Fibroblast of lung (primary cell): ENCODE measurements around the gene SLC39A5.

Source experiments
- EZH2 ChIP-seq: IDR thresholded peaks from 2 replicates; pipeline ENCODE4 v1.5.1; 2012; ENCODE audit warnings: low read length, control low read depth, mild to moderate bottlenecking; ENCODE audit errors: missing control alignments
- TF ChIP-seq, protein P1 (sequence below), 2 donors: IDR thresholded peaks in 1 of 2; conservative IDR thresholded peaks in 1 of 2; 1 replicate in 1 of 2; 2 replicates in 1 of 2; pipeline ENCODE4 v1.5.1; 2011 to 2012; ENCODE audit warnings: low read length in 2 of 2, control low read depth in 1 of 2, inconsistent platforms in 1 of 2, low read depth in 1 of 2, mild to moderate bottlenecking in 1 of 2

DNA sequence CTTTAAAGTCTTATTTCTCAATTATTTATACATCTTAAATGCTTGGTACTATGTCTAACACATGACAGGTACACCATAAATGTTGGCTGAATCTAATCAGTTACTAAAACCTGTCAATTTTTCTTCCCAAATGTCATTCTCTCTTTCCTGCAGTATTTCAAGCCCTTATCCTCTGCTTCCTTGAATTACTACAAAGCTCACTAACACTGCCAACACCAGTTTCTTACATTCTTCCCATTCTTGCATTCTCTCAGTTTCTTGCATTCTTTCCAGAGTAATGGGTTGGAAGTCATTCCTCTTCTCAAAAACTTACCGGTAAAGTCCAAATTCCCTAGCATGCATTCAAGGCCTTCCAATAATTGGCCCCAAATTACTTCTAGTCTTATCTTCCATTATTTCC is 31.0 kb upstream of the SLC39A5 start:
- TF ChIP-seq EZH2, result no peak
- TF ChIP-seq, protein P1, sequence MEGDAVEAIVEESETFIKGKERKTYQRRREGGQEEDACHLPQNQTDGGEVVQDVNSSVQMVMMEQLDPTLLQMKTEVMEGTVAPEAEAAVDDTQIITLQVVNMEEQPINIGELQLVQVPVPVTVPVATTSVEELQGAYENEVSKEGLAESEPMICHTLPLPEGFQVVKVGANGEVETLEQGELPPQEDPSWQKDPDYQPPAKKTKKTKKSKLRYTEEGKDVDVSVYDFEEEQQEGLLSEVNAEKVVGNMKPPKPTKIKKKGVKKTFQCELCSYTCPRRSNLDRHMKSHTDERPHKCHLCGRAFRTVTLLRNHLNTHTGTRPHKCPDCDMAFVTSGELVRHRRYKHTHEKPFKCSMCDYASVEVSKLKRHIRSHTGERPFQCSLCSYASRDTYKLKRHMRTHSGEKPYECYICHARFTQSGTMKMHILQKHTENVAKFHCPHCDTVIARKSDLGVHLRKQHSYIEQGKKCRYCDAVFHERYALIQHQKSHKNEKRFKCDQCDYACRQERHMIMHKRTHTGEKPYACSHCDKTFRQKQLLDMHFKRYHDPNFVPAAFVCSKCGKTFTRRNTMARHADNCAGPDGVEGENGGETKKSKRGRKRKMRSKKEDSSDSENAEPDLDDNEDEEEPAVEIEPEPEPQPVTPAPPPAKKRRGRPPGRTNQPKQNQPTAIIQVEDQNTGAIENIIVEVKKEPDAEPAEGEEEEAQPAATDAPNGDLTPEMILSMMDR (conservative IDR thresholded peaks at IDR 0.05 in 1 of 2, IDR thresholded peaks at IDR 0.05 in 1 of 2; ENCODE audit: low read depth in 1 of 2, low read length in 2 of 2), result no peak
